K562 treated with DMSO at 1 percent for 4 hours (cell line): Measurements from ENCODE around the gene C19orf73. TPM values are rescaled to one million over a fixed set of nuclear protein-coding genes. Genes with fewer than 3 reads are reported as not detected.

Experiments
- total RNA-seq: library from RNA; unstranded; fragments of 300-600 nt; gene quantifications from 2 replicates; pipeline ENCODE4 v1.2.3, GENCODE V29; 2022; ENCODE audit not compliant: insufficient read depth

Gene C19orf73, protein sequence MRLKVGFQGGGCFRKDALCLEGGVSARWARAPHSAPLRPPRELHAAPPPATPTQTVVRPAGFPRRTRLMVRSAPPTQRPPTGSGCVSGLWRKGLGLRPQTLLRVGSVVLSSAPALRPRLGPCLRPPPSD
- total RNA-seq, result not detected in 2 replicates

DNA sequence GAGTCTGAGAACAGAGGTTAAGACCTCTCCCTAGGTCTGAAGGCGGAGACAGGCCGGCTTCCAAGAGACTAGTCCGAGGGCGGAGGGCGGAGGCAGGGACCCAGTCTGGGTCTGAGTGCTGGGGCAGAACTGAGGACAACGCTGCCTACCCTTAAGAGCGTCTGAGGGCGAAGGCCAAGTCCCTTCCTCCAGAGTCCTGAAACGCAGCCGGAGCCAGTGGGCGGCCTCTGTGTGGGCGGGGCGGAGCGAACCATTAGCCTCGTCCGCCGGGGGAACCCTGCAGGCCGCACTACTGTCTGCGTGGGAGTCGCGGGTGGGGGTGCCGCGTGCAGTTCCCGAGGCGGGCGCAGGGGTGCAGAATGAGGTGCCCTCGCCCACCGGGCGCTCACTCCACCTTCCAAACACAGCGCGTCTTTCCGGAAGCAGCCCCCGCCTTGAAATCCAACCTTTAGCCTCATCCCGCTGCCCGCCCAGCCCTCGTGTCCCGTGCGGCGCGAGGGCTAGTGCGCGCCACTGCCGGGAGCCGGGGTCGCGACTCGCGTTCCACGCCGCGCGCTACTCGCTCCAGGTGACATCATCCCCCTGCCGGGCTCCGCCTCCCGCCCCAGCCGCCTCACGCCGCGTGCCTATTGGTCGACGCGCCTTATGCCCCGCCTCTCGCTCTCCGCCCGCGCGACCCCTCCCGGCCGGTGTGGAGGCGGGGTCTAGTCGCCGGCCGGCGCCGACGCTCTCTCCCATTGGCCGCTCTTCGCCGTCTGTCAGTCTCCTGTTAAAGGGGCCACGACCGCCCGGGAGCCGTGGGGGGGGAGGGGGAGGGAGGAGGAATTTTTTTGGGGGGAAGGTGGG lies at the start of gene C19orf73:
C19orf73 (minus strand) TSS at position 579 of the 846 bp plus-strand sequence; CDS start at position 458, 121 bp downstream.

DNA sequence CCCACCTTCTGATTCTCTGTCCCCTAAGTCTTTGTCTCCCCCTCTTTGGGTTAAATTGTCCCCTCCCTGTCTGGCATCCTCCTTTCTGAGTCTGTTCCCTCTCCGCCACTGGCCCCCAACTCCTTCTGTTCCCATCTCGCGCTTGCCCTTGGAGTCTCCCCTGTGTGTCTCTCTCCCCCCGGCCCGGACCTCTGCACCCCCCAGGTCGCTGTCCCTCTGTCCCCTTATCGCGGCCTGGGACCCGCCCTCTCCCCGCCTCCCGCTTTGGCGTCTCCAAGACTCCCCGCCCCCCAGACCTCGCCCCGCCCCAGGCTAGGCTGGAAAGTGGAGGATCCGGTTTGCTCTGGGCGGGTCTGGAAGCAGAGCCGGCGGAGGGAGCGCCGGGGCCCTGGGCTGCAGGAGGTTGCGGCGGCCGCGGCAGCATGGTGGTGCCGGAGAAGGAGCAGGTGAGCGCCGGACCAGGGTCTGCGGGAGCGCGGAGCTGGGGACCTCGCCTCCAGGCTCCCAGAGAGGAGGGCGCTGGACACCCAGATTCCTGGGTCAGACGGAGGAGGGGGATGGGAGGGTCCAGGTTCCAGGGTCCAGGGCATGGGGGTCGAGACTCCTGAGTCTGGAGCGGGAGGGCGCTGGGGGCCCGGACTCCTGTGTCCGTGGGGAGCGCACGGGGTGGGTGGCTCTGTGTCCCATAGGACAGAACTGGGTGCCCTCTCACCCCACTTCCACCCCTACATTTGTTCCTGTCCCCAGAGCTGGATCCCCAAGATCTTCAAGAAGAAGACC lies 38.7 kb upstream of the C19orf73 start, which contains the start of gene TRPM4:
TRPM4 (plus strand) TSS at position 348 of the 780 bp plus-strand sequence; CDS start at position 423, 75 bp downstream.

DNA sequence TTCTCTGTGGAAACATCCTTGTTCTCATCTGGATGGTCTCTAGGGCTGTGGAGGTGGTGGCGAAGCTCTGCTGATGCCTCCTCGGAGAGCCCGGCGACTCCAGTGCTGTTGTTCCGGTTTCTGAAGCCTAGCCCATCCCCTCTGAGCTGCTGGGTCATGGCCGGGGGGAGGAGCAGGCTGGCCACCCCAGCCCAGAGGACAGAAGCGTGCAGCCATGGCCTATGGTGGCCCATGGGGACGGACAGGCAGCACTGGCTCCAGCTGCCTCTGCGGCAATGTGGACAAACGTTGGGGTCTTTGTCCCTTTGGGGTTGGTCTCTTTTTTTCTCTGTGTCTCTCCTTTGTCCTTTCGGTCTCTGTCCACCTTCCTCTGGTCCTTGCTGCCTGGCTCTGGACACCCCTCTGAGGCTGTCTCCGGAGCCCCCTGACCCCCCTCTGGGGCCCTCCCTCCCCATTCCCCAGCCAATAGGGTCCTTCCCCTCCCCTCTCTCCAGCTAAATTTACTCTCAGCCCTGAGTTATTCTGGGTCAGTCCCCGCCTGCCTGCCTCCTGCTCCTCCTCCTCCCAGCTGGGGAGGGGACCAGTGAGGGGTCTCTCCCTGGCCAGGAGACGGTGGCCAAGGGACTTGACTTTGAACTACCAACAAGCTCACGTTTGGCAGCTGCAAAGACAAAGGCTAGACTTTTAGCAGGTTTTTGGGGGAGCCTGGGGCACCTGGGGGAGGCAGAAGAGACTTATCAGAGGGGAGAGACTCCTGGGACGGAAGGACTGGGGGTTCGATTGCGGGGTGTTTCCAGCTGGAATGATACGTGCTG lies 36.3 kb upstream of the C19orf73 start, which contains the start of gene HRC:
HRC (minus strand) TSS at position 392 of the 815 bp plus-strand sequence; CDS start at position 233, 159 bp downstream.

DNA sequence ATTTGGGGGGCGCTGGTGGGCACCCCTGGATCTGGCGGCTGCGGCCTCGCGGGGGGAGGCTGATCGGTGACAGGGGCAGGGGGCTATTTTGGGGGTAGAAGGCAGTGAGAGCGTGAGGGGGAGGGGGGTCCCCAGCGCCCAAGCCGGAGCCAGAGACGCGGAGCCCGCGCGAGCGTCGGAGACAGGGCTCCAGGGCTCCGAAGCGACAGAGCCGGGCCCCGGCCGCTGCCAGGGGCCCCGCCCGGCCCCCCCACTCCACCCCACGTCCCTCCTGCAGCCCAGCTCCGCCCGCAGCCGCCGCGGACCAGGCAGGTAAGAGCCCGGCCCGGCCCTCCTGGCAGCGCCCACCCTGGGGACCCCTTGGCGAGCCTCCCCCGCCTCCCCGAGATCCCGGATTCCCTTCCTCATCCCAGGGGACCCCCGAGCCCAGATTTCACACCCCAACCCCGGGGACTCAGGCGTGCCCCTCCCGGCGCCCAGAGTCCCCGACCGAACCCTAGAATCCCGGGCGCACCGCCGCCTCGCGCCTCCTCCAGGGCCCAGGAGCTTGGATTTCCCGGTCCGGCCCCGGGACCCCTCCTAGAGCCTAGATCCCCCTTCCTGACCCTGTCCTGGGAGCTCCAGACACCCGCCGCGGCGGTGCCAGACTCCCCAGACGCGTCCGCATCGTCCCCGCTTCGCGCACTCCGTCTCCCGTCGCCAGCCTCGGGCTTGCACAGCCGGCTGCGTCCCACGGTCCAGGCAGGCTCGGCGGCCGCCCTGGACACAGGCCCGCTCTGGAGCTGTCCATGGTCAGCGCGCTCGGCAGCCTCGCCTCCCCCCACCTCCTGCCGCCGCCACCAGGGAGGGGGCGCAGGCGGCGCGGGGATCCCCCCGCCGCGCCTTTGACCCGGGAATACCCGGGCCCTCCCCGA lies 725 bp upstream of the C19orf73 start, which contains the start of gene PPFIA3:
PPFIA3 (plus strand) TSS at position 134 of the 914 bp plus-strand sequence. CDS start 8,330 bp downstream, outside the sequence.

DNA sequence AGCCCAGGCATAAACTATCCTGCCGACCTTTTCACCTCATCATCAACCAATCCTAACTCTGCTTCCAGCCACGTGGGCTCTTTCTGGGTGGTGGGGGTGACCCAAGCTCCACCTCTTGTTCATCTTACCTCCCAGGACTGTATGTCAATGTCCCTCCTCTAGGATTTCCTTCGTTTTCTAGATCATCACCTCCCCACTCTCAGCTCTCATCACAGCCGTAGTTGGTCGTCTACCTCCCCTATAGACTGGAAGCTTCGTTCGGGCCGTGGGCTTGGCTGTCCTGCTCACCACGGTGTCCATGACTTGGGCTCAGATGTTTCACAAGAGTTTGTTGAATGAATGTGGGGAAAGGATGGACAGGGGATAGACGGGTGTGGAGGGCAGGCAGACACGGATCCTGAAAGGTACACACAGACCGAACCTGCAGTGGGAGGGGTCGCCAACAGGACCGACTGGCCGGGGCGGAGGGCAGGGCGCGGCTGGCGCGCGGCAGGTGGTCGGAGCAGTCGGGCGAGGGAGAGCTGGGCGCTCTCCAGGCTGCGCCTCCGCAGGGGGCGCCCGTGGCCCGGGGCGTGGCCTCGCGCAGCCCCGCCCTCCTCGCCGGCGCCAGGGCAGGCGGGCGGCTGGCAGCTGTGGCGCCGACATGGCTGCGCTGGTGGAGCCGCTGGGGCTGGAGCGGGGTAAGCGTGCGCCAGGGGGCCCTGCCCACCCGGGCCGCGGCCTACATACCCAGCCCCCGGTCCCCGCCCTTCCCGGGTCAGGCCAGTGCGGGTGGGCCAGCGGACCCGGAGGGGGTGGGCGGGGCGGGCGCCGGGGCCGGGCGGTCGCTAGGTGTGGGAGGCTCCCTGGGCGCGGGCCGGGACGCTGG lies 4.9 kb downstream of the C19orf73 start, which contains the start of gene LIN7B:
LIN7B (plus strand) TSS at position 609 of the 868 bp plus-strand sequence; CDS start at position 644, 35 bp downstream.

DNA sequence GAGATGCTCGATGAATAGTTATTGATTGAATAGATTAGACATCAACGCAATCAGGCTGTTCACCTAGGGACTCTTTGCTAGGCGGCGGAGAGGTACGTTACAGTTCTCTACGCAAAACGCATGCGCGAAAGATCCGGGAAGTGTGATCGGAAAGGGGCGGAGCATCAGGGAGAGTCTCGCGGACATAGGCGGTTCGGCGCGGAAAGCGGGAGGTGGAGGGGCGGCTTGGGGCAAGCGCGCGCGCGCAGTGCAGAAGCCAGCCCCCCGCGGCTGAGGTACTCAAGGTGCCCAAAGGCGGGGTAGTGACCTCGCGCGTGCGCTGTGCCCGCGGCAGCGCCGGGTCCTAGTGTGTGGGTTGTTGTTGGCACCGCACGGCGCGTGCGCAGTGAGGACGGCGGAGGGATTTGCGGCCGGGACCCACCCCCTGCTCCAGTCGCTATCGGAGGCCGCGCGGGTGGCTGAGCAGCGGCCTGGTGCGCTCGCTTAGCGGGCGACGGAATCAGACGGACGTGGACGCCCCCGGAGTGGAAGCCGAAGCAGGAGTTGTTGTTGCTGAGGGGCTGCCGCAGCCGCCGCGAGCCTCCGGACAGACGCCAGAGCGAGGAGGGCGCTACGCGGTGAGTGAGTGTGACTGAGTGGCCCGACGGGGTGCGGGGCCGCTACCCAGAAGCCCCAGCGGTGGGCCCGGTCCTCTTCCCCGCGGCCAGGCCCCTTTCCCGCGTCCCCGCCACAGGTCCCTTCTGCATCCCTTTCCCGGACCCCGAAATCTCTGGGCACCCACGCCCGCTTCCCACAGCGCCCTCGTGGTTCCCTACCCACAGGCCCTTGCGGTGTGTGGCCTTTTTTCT lies 33.7 kb downstream of the C19orf73 start, which contains the start of gene SNRNP70:
SNRNP70 (plus strand) TSS at position 432 of the 848 bp plus-strand sequence. CDS start 964 bp downstream, outside the sequence.

Other genes starting within 250 kb of the C19orf73 start
- gene PPP1R15A, start 246.7 kb downstream of the C19orf73 start, total RNA-seq, result 85.0 and 106 TPM in 2 replicates
- not detected in 2 replicates for gene TULP2, start 220.4 kb downstream of the C19orf73 start, total RNA-seq
- 279 and 316 TPM in 2 replicates for gene NUCB1, start 218.8 kb downstream of the C19orf73 start, total RNA-seq
- gene DHDH, start 185.4 kb downstream of the C19orf73 start, total RNA-seq, result 2.6 and 6.7 TPM in 2 replicates
- 90.6 and 152 TPM in 2 replicates for gene BAX, start 164.3 kb downstream of the C19orf73 start, total RNA-seq
- 5,415 and 5,880 TPM in 2 replicates for gene FTL, start 153.8 kb downstream of the C19orf73 start, total RNA-seq
- gene GYS1, start 125.8 kb downstream of the C19orf73 start, total RNA-seq, result 18.0 and 22.2 TPM in 2 replicates
- gene RUVBL2, start 125.3 kb downstream of the C19orf73 start, total RNA-seq, result 219 and 288 TPM in 2 replicates
- not detected in 2 replicates for gene LHB, start 102.1 kb downstream of the C19orf73 start, total RNA-seq
- not detected in 2 replicates for gene CGB3, start 94.8 kb downstream of the C19orf73 start, total RNA-seq
- not detected in 2 replicates for gene CGB2, start 87.3 kb downstream of the C19orf73 start, total RNA-seq
- gene CGB1, start 82.2 kb downstream of the C19orf73 start, total RNA-seq, result not detected in 2 replicates
- not detected in 2 replicates for gene CGB5, start 75.3 kb downstream of the C19orf73 start, total RNA-seq
- not detected in 2 replicates for gene CGB8, start 70.0 kb downstream of the C19orf73 start, total RNA-seq
- not detected in 2 replicates for gene CGB7, start 61.4 kb downstream of the C19orf73 start, total RNA-seq
- gene NTF4, start 54.3 kb downstream of the C19orf73 start, total RNA-seq, result not detected in 2 replicates
- gene KCNA7, start 46.4 kb downstream of the C19orf73 start, total RNA-seq, result not detected in 2 replicates
- gene SNRNP70, start 33.7 kb downstream of the C19orf73 start, total RNA-seq, result 143 and 183 TPM in 2 replicates
- gene LIN7B, start 4.8 kb downstream of the C19orf73 start, total RNA-seq, result 8.9 and 15.5 TPM in 2 replicates
- gene PPFIA3, start 401 bp upstream of the C19orf73 start, total RNA-seq, result 17.3 and 23.0 TPM in 2 replicates
- 5.1 and 5.8 TPM in 2 replicates for gene HRC, start 36.3 kb upstream of the C19orf73 start, total RNA-seq
- 12.7 and 14.0 TPM in 2 replicates for gene TRPM4, start 38.6 kb upstream of the C19orf73 start, total RNA-seq
- 4.4 TPM in 1 of 2 replicates, not detected in the other for gene SLC6A16, start 206.0 kb upstream of the C19orf73 start, total RNA-seq
- 17.6 and 20.7 TPM in 2 replicates for gene CD37, start 216.3 kb upstream of the C19orf73 start, total RNA-seq
- 15.2 and 18.8 TPM in 2 replicates for gene TEAD2, start 243.3 kb upstream of the C19orf73 start, total RNA-seq
- not detected in 2 replicates for gene DKKL1, start 244.7 kb upstream of the C19orf73 start, total RNA-seq